Measurements from ENCODE around the gene ZWILCH.
"Not testable (repeated sequence)": the region's sequence is repeated elsewhere in the genome, so short reads cannot be mapped to it uniquely, and the experiment has no call there.

The ZWILCH gene

DNA sequence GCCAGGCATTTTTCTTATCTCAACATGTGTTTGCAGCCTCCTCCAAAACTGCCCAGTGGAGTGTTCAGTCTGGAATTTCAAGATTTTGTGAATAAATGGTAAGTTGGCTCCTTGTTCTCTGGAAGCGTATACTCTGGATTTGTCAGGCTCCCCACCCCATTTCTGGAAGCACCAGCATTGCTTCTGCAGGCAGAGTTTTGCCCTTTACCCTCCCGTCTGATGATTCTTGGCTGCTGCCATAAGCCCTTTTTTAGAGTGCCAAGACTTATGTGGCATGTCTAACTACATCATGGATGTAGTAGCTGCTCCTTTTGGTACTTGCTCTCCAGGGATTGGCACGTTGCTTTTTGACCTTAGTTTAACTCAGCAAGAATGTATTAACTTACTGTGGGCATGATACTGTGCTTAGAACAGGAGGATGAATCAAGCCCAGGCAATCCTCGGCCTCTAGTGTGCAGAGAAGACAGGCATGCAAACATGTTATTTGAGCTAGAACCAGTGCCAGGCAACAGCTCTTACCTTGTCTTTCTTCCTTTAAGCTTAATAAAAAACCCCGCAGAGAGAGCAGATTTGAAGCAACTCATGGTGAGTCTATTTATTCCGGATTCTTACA lies 15.8 kb upstream of the ZWILCH start:
- Histone ChIP-seq H3K27ac (peak overlapping the region in 1 of 2 donors; percentile 62), H3K4me3 (no peak overlapping the region)
- TF ChIP-seq, protein P1, sequence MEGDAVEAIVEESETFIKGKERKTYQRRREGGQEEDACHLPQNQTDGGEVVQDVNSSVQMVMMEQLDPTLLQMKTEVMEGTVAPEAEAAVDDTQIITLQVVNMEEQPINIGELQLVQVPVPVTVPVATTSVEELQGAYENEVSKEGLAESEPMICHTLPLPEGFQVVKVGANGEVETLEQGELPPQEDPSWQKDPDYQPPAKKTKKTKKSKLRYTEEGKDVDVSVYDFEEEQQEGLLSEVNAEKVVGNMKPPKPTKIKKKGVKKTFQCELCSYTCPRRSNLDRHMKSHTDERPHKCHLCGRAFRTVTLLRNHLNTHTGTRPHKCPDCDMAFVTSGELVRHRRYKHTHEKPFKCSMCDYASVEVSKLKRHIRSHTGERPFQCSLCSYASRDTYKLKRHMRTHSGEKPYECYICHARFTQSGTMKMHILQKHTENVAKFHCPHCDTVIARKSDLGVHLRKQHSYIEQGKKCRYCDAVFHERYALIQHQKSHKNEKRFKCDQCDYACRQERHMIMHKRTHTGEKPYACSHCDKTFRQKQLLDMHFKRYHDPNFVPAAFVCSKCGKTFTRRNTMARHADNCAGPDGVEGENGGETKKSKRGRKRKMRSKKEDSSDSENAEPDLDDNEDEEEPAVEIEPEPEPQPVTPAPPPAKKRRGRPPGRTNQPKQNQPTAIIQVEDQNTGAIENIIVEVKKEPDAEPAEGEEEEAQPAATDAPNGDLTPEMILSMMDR (IDR thresholded peaks at IDR 0.05), result no peak
- no peak for DNase-seq (ENCODE audit: low spot score)

DNA sequence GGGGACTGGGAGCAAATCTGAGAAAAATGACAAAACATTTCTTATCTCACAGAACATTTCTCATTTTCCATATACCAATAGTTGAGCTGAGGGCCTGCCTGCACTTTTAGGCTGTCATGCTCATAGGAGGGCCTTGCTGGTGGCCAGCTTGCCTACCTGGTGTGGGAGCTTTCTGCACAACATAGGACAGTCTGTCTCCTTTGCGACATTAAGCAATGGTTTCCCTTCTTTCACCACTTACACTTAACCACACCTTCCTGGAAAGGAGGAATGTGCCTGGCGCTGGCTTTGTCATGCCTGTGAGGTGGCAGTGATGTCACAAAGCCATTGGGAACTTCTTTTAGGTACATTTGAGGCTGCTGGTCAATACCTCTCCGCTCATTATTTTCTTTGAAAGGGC lies 13.3 kb upstream of the ZWILCH start:
- Histone ChIP-seq H3K27ac (no peak overlapping the region), H3K4me3 (no peak overlapping the region)
- no peak for DNase-seq (ENCODE audit: low spot score)
- TF ChIP-seq, protein P1 (IDR thresholded peaks at IDR 0.05), result no peak

DNA sequence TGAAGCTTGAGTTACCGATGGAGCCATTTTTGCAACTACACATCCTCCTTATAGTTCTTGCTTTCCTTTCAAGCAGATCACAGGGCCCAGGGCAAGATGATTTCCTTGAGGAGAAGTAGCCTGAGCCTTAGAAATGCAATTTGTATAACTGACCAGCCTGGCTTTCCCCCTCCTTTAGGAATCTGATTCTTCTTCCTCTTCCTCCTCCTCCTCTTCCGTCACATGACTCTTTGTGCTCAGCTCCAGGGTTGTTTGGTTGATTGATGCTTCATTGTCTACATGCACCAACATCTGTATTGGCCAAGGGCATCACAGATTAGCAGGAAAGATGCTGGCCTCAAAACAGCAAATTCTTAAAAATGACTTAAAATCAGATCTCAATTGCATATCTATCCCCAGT lies 10.9 kb upstream of the ZWILCH start:
- Histone ChIP-seq H3K4me3 (no peak overlapping the region), H3K27ac (no peak overlapping the region)
- TF ChIP-seq, protein P1 (IDR thresholded peaks at IDR 0.05), result no peak
- DNase-seq (ENCODE audit: low spot score), result no peak

DNA sequence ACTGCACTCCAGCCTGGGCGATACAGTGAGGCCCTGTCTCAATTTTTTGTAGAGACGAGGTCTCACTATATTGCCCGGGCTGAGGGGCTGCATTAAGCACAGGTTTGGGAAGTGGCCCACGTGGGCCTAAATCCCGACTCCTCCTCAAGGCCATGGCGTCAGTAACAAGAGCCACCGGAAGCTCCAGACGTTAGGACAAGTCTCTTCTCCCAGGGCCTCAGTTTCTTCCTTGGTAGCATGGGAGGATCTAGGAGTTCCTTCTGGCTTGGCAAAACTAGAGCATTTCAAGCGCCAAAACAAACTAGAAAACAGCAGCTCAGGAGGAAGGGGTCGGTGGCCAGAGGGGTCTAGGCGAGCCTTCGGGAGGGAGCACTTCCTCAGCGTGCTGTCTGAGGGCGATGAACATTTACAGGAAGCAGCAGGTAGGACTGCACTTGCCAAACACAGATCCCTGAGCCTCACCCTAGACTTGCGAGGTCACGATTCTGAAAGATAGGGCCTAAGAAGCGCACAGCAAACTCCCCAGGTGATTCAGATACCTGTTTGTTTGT lies 8.1 kb upstream of the ZWILCH start:
- Histone ChIP-seq H3K27ac (peak overlapping the region; percentile 55 to 87), H3K4me3 (peak overlapping the region; percentile 84)
- DNase-seq (ENCODE audit: low spot score), result no peak
- TF ChIP-seq, protein P1 (IDR thresholded peaks at IDR 0.05), result no peak

DNA sequence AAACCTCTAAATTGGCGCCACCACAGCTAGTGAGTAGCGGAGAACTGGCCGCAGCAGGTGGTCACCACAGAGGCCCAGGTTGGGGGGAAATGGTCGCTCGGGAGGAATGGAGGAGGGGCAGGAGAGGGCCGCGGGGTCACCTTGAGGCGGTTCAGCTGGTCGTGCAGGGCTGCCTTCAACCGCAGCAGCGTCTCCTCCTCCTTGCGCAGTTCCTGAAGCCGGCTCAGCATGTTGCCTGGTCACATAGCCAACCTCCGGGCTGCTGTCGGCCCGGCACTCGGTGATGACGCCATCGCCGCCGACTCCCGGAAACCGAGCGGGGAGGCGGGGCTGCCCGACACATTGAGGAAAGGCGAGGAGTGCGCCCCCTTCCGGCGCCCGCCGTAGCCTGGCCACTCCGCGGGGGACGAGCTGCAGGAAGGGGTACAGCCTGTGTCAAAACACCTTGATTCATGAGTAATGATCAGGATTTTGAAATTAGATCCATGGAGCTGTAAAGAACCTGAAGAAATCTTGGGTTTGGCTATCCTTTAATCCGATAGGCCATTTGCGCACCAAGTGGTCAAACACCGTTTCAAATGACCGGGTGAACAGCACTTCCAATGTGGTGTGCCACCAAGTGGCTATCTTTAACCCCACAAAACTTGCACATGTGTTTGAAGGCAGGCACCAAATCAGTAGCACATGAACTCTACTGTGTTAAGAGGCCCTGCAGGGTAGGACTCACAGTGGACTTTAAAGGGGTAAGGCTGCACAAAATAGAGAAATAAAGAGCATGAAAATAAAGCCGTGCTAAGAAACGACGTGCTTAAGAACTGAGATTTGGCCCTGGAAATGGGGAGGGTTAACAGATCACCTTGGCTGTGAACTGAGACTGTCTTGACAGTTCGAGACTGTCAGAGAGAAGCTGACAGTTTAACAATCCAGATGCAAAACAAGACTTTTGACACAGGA lies 7.3 kb upstream of the ZWILCH start, which contains the start of gene SNAPC5:
TSS of gene SNAPC5 (minus strand) at position 261 of the 954 bp plus-strand sequence. CDS start at position 230, 31 bp downstream.
- Histone ChIP-seq H3K4me3 (peak within 1 kb of the TSS; percentile 84), H3K27ac (peak within 1 kb of the TSS; percentile 55 to 87)
- peak; percentile 95 for DNase-seq (ENCODE audit: low spot score)
- TF ChIP-seq, protein P1 (IDR thresholded peaks at IDR 0.05), result peak; percentile 99

DNA sequence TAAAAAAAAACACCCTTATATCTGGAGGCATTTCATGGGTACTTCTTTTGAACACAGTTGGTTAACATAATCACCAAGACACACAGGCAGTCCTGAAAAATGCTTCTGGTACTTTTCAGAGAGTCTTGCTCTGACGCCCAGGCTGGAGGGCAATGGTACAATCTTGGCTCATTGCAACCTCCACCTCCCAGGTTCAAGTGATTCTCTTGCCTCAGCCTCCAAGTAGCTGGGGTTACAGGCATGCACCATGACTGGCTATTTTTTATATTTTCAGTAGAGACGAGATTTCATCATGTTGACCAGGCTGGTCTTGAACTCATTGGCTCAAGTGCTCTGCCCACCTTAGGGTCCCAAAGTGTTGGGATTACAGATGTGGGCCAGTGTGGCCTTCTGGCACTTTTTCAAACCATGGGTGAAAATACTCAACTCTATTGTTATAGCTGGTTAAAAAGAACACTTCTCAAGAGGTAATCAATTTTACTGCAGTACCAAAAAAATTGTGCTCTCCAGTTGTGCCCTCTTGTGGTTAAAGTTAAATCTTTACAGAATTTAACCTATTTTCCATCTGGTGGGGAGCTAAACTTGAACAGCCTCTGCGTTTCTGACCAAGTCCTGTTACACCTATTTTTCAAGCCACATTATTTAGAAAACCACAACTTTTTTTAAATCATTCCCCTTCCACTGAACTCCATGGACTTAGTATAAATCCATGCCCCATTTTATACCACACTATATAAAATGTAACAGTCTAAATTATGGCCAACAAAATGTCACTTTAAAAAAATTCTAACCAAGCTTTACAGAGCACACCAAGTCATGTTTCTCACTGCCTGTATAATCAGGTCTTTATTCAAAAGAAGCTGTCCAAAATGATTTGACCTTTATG lies 6.4 kb upstream of the ZWILCH start:
- no peak for DNase-seq (ENCODE audit: low spot score)
- H3K4me3 ChIP-seq, result no peak overlapping the region
- TF ChIP-seq, protein P1 (IDR thresholded peaks at IDR 0.05), result no peak
- peak overlapping the region in 1 of 2 donors; percentile 0 for H3K27ac ChIP-seq

DNA sequence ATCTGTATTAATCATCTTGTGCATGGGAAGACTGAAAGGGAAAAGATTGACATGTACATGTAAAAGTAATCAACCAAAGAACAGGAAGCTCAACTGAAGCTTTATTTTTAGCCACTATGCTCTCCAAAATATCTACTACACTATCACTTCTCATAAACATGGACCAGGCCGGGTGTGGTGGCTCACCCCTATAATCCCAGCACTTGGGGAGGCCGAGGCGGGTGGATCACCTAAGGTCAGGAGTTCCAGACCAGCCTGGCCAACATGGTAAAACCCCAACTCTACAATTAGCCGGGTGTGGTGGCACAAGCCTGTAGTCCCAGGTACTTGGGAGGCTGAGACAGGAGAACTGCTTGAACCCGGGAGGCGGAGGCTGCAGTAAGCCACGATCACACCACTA lies 4.8 kb upstream of the ZWILCH start:
- not testable (repeated sequence) for H3K27ac ChIP-seq; H3K4me3 ChIP-seq; DNase-seq (ENCODE audit: low spot score)

All from coronary artery (tissue), 2 donors.